Ishikawa (cell line): Measurements from ENCODE around the gene SORT1.

Source experiments
- CEBPB ChIP-seq: IDR thresholded peaks from 2 replicates; pipeline ENCODE4 v1.6.1; 2012
- CREB1 ChIP-seq: IDR thresholded peaks from 2 replicates; pipeline ENCODE4 v1.6.1; 2012; ENCODE audit warnings: low read depth
- EGR1 ChIP-seq: IDR thresholded peaks from 2 replicates; pipeline ENCODE4 v1.6.1; 2012
- EP300 ChIP-seq: IDR thresholded peaks from 2 replicates; pipeline ENCODE4 v1.6.1; 2012; ENCODE audit warnings: borderline replicate concordance
- FOXM1 ChIP-seq: IDR thresholded peaks from 2 replicates; pipeline ENCODE4 v1.6.1; 2012; ENCODE audit warnings: low read depth, borderline replicate concordance
- NFIC ChIP-seq: IDR thresholded peaks from 2 replicates; pipeline ENCODE4 v1.6.1; 2012
- RAD21 ChIP-seq: IDR thresholded peaks from 2 replicates; pipeline ENCODE4 v1.6.1; 2012; ENCODE audit warnings: low read depth
- TAF1 ChIP-seq: IDR thresholded peaks from 2 replicates; pipeline ENCODE4 v1.6.1; 2012; ENCODE audit warnings: low read depth, mild to moderate bottlenecking
- TCF12 ChIP-seq: IDR thresholded peaks from 2 replicates; pipeline ENCODE4 v1.6.1; 2012; ENCODE audit warnings: low read depth
- TEAD4 ChIP-seq: IDR thresholded peaks from 2 replicates; pipeline ENCODE4 v1.6.1; 2012
- YY1 ChIP-seq: IDR thresholded peaks from 2 replicates; pipeline ENCODE4 v1.6.1; 2012; ENCODE audit warnings: low read depth
- ZBTB7A ChIP-seq: IDR thresholded peaks from 2 replicates; pipeline ENCODE4 v1.6.1; 2012; ENCODE audit warnings: low read depth
- TF ChIP-seq, protein P1 (sequence below): IDR thresholded peaks from 2 replicates; pipeline ENCODE4 v1.6.1; 2012
- TF ChIP-seq, protein P2 (sequence below): IDR thresholded peaks from 2 replicates; pipeline ENCODE4 v1.6.1; 2012; ENCODE audit warnings: low read depth, mild to moderate bottlenecking
- TF ChIP-seq, protein P3 (sequence below): IDR thresholded peaks from 2 replicates; pipeline ENCODE4 v1.6.1; 2012

SORT1 gene

DNA sequence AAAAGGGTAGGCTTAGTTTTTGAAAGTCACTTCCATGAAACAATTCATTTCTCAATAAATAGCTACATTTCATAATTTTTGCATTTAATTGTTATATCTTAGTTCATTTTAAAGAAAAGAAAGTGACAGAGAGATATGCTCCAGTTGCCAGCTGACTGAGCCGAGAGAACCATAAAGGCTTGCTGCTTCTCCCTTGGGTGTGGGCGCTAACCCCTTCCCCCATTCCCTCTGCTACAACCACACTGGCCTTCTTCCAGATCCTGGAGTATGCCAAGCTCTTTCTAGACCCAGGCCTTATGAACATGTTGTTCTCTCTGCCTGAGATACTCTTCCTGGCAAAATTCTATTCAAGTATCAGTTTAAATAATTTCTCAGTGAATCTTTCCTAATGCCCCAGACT, 12.3 kb downstream of the SORT1 start:
- TF ChIP-seq TEAD4, result no peak
- no peak for TF ChIP-seq TCF12
- no peak for TF ChIP-seq NFIC
- no peak for TF ChIP-seq TAF1
- TF ChIP-seq, protein P1, sequence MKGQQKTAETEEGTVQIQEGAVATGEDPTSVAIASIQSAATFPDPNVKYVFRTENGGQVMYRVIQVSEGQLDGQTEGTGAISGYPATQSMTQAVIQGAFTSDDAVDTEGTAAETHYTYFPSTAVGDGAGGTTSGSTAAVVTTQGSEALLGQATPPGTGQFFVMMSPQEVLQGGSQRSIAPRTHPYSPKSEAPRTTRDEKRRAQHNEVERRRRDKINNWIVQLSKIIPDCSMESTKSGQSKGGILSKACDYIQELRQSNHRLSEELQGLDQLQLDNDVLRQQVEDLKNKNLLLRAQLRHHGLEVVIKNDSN, result no peak
- TF ChIP-seq FOXM1, result no peak
- no peak for TF ChIP-seq EP300
- TF ChIP-seq YY1, result no peak
- no peak for TF ChIP-seq CREB1
- TF ChIP-seq, protein P2, sequence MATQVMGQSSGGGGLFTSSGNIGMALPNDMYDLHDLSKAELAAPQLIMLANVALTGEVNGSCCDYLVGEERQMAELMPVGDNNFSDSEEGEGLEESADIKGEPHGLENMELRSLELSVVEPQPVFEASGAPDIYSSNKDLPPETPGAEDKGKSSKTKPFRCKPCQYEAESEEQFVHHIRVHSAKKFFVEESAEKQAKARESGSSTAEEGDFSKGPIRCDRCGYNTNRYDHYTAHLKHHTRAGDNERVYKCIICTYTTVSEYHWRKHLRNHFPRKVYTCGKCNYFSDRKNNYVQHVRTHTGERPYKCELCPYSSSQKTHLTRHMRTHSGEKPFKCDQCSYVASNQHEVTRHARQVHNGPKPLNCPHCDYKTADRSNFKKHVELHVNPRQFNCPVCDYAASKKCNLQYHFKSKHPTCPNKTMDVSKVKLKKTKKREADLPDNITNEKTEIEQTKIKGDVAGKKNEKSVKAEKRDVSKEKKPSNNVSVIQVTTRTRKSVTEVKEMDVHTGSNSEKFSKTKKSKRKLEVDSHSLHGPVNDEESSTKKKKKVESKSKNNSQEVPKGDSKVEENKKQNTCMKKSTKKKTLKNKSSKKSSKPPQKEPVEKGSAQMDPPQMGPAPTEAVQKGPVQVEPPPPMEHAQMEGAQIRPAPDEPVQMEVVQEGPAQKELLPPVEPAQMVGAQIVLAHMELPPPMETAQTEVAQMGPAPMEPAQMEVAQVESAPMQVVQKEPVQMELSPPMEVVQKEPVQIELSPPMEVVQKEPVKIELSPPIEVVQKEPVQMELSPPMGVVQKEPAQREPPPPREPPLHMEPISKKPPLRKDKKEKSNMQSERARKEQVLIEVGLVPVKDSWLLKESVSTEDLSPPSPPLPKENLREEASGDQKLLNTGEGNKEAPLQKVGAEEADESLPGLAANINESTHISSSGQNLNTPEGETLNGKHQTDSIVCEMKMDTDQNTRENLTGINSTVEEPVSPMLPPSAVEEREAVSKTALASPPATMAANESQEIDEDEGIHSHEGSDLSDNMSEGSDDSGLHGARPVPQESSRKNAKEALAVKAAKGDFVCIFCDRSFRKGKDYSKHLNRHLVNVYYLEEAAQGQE, result no peak
- no peak for TF ChIP-seq RAD21
- TF ChIP-seq CEBPB, result no peak

DNA sequence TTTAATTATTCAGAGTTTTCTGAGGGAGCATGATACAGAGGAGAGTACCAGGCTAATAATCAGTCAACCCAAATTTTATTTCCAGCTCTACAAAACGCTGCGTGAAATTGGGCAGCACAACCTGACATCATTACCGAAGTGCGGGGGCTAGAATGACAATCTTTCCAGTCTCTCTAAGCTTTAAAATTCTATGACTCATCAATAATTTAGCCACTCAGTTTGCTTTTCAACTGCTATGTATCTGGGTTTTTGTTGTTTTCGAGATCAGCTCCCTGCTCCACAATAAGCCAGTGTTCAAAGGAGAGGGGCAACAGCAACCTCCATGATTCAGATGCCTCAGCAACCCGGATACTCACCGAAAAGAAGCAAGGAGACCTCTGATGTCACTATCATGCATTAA, 13.9 kb downstream of the SORT1 start:
- TF ChIP-seq CREB1 (no peak), TEAD4 (no peak), EGR1 (no peak), FOXM1 (no peak), CEBPB (no peak), TAF1 (no peak), NFIC (no peak), EP300 (no peak)
- TF ChIP-seq, protein P3, sequence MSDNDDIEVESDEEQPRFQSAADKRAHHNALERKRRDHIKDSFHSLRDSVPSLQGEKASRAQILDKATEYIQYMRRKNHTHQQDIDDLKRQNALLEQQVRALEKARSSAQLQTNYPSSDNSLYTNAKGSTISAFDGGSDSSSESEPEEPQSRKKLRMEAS, result no peak

DNA sequence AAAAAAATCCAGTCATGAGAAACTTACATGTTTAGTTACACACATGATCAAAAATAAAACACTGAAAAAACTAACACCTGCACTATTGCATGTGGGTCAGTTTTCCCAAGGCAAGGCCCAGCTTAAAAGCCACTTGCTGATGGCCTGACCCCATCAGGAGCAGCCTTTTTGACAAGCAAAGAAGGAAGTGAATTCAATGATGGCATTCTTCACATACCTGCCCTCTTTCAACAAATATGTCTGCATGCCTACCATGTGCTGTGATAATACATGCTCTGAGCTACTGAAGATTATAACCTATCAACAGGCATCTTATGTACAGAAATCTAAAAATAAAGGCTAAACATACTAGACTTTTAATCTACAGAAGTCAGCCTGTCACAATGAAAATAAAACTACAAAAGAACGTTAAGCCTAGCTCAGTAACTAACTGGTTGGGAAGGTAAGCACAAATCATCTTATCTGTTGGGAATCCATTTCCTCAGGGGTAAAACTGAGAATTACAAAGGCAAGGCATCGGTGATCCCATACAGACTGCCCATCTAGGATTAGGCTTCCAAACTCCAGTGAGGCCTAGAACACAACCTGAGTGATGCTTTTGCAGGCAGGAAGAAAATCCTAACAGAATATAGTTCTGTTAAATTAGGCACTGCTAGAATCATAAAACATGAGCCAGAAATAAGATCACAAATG, 14.5 kb downstream of the SORT1 start:
- TF ChIP-seq, protein P3, result peak; percentile 30; the same call in 1 of the 2 replicates
- TF ChIP-seq CEBPB (no peak), TEAD4 (peak; percentile 74)

DNA sequence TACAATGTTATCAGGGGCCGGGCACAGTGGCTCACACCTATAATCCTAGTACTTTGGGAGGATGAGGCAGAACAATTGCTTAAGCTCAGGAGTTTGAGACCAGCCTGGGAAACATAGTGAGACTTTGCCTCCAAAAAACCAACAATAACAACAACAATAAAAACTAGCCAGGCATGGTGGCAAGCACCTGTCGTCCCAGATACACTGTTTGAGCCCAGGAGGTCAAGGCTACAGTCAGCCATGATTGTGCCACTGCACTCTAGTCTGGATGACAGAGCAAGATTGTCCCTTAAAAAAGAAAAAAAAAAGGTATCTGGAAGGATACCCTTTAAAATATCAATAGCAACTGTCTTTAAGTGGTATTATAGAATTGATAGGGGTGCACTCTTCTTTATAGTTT, 16.1 kb downstream of the SORT1 start:
- TF ChIP-seq CREB1 (no peak), TEAD4 (no peak), ZBTB7A (no peak), TAF1 (no peak), YY1 (no peak), NFIC (no peak), EGR1 (no peak), FOXM1 (no peak), TCF12 (no peak), EP300 (no peak), CEBPB (no peak), RAD21 (no peak)
- TF ChIP-seq, protein P3, result no peak
- TF ChIP-seq, protein P1, result no peak
- TF ChIP-seq, protein P2, result no peak

DNA sequence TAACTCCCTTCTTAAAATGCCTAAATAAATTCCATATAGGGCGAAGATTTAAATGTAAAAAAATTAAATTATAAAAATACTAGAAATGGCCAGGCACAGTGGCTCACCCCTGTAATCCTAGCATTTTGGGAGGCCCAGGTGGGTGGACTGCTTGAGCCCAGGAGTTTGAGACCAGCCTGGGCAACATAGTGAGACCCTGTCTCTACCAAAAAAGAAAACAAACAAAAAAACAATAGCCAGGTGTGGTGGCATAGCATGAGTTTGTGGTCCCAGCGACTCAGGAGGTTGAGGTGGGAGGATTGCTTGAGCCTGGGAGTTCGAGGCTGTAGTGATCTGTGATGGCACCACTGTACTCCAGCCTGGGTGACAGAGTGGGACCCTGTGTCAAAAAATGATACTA, 17.8 kb downstream of the SORT1 start:
- TF ChIP-seq FOXM1 (no peak), EP300 (no peak), RAD21 (no peak), ZBTB7A (no peak), TAF1 (no peak), TEAD4 (no peak), YY1 (no peak), EGR1 (no peak), TCF12 (no peak), CEBPB (no peak), NFIC (no peak), CREB1 (no peak)
- TF ChIP-seq, protein P3, result no peak
- TF ChIP-seq, protein P1, result no peak
- TF ChIP-seq, protein P2, result no peak
